PC-3 (cell line): ENCODE data around the gene DHX40. TPM values are rescaled to one million over a fixed set of nuclear protein-coding genes. Genes with fewer than 3 reads are reported as not detected.
"Not testable (repeated sequence)": the region's sequence is repeated elsewhere in the genome, so short reads cannot be mapped to it uniquely, and the experiment has no call there.

Source experiments
- ATAC-seq: fragments of 200-7000 bp; cut with Tn5 transposase; 2 replicates; pipeline ENCODE4 v1.9.1; 2020; ENCODE audit warnings: mild to moderate bottlenecking, moderate library complexity
- BruUV-seq: library from RNA; stranded (reverse); fragments of 400-500 nt; replicated peaks from 2 replicates; lab custom pipeline; 2021; lab: Mats Ljungman, UMichigan
- CTCF ChIA-PET: fragments of 300-600 bp; sonication (Branson Sonifier 250); formaldehyde crosslinking; loops from one replicate; lab custom pipeline; 2022; ENCODE audit warnings: antibody characterized with exemption; lab: Charles Lee
- POLR2A ChIA-PET: fragments of 300-600 bp; sonication (Branson Sonifier 250); formaldehyde crosslinking; loops from one replicate; lab custom pipeline; 2022; ENCODE audit warnings: antibody characterized with exemption; ENCODE audit not compliant: unreplicated experiment; lab: Charles Lee
- DNase-seq: peaks from one replicate; pipeline ENCODE4 v3.0.0-alpha.2; 2015
- H2AFZ ChIP-seq: fragments of 300-600 bp; sonication (generic); 2 replicates; pipeline ENCODE4 v1.6.0; 2016; ENCODE audit warnings: antibody characterized with exemption, low read length
- H3F3A ChIP-seq: fragments of 300-600 bp; sonication (generic); one replicate; pipeline ENCODE4 v1.6.0; 2017; ENCODE audit warnings: antibody characterized with exemption, low read length, control low read depth, mild to moderate bottlenecking; ENCODE audit not compliant: unreplicated experiment
- H3K27ac ChIP-seq: fragments of 300-600 bp; sonication (generic); 2 replicates; pipeline ENCODE4 v1.5.1; 2016; ENCODE audit warnings: mild to moderate bottlenecking, low read length
- H3K27me3 ChIP-seq: fragments of 300-600 bp; sonication (generic); 2 replicates; pipeline ENCODE4 v1.6.1; 2016; ENCODE audit warnings: low read length, mixed read lengths
- H3K36me3 ChIP-seq: fragments of 300-600 bp; sonication (generic); 2 replicates; pipeline ENCODE4 v1.6.1; 2016; ENCODE audit warnings: low read depth, mixed run types, low read length, mixed read lengths
- H3K4me1 ChIP-seq: fragments of 300-600 bp; sonication (generic); 2 replicates; pipeline ENCODE4 v1.5.1; 2016; ENCODE audit warnings: low read length; ENCODE audit not compliant: insufficient read depth
- H3K4me2 ChIP-seq: fragments of 300-600 bp; sonication (generic); 2 replicates; pipeline ENCODE4 v1.6.0; 2016; ENCODE audit warnings: low read length
- H3K4me3 ChIP-seq: fragments of 300-600 bp; sonication (generic); 2 replicates; pipeline ENCODE4 v1.5.1; 2016; ENCODE audit warnings: mild to moderate bottlenecking, low read length, mixed read lengths
- H3K79me2 ChIP-seq: fragments of 300-600 bp; sonication (generic); 2 replicates; pipeline ENCODE4 v1.6.1; 2017; ENCODE audit warnings: low read length, mixed read lengths
- H3K9ac ChIP-seq: fragments of 300-600 bp; sonication (generic); 2 replicates; pipeline ENCODE4 v1.6.0; 2016; ENCODE audit warnings: mild to moderate bottlenecking, low read length
- H3K9me2 ChIP-seq: fragments of 300-600 bp; sonication (generic); replicated peaks from 2 replicates; pipeline ENCODE4 v1.6.1; 2016; ENCODE audit warnings: mixed run types, low read length, mixed read lengths
- H3K9me3 ChIP-seq: fragments of 300-600 bp; sonication (generic); 2 replicates; pipeline ENCODE4 v1.6.1; 2016; ENCODE audit warnings: low read length, mixed read lengths
- H4K20me1 ChIP-seq: fragments of 300-600 bp; sonication (generic); 2 replicates; pipeline ENCODE4 v1.6.1; 2016; ENCODE audit warnings: low read length, mixed read lengths
- EZH2 ChIP-seq: fragments of 300-600 bp; sonication (generic); IDR thresholded peaks from one replicate; pipeline ENCODE4 v1.6.1; 2017; ENCODE audit warnings: antibody characterized with exemption, mild to moderate bottlenecking, low read length; ENCODE audit not compliant: unreplicated experiment
- EZH2phosphoT487 ChIP-seq: fragments of 300-600 bp; sonication (generic); IDR thresholded peaks from 2 replicates; pipeline ENCODE4 v1.6.1; 2018; ENCODE audit warnings: mild to moderate bottlenecking, antibody characterized with exemption, low read length, borderline replicate concordance
- intact Hi-C: fragments of 100-400 bp; cut with micrococcal nuclease; formaldehyde crosslinking; loops from 2 replicates; pipeline ENCODE4 v1.9.0; 2023
- total RNA-seq: library from RNA; depleted of rRNA; stranded (reverse); fragments of >200 nt; gene quantifications from 2 replicates; pipeline ENCODE4 v1.2.3, GENCODE V29; 2014
- TF ChIP-seq, protein P1 (sequence below): fragments of 300-600 bp; sonication (generic); conservative IDR thresholded peaks from 2 replicates; pipeline ENCODE4 v1.5.1; 2017; ENCODE audit warnings: antibody characterized with exemption, low read depth, mild to moderate bottlenecking, low read length

The DHX40 gene
- total RNA-seq, 1 experiment from 2014 or later: 38.9 TPM

DNA sequence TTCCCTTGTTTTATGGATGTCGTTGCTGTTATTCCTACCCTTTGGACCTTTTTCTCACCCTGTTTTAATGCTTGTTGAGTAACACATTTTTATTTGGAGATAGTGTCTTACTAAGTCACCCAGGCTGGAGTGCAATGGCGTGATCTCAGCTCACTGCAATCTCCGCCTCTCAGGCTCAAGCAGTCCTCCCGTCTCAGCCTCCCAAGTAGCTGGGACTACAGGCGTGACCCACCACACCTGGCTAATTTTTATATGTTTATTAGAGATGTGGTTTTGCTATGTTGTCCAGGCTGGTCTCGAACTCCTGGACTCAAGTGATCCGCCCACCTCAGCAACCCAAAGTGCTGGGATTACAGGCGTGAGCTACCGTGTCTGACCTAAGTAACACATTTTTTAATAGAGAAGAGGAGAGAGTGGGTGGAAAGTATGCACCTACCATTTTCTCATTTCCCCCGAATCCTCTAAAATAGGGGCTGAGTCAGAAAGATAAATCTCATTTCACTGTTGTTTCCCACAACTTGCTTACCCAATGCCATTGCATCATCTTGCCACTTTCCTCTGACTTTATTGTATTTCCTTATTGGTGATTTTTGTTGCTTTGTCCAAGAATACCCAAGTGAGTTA is 7.0 kb downstream of the DHX40 start:
- POLR2A ChIA-PET: no interaction called here
- Histone ChIP-seq H3K9me3 (no peaks in the 10 kb centered on the region), H4K20me1 (no peaks in the 10 kb centered on the region), H3K27me3 (no peaks in the 10 kb centered on the region), H2AFZ (no peak overlapping the region), H3K9ac (no peak overlapping the region), H3K4me3 (no peak overlapping the region), H3K36me3 (no peaks in the 10 kb centered on the region), H3K9me2 (no peaks in the 10 kb centered on the region), H3F3A (no peaks in the 10 kb centered on the region), H3K4me1 (no peaks in the 10 kb centered on the region), H3K27ac (no peak overlapping the region), H3K4me2 (no peak overlapping the region), H3K79me2 (0 out of 2 replicates have a peak, but pooled peaks cover under 1% of the 10 kb centered on the region)
- TF ChIP-seq EZH2phosphoT487 (no peak), EZH2 (no peak)
- TF ChIP-seq, protein P1, sequence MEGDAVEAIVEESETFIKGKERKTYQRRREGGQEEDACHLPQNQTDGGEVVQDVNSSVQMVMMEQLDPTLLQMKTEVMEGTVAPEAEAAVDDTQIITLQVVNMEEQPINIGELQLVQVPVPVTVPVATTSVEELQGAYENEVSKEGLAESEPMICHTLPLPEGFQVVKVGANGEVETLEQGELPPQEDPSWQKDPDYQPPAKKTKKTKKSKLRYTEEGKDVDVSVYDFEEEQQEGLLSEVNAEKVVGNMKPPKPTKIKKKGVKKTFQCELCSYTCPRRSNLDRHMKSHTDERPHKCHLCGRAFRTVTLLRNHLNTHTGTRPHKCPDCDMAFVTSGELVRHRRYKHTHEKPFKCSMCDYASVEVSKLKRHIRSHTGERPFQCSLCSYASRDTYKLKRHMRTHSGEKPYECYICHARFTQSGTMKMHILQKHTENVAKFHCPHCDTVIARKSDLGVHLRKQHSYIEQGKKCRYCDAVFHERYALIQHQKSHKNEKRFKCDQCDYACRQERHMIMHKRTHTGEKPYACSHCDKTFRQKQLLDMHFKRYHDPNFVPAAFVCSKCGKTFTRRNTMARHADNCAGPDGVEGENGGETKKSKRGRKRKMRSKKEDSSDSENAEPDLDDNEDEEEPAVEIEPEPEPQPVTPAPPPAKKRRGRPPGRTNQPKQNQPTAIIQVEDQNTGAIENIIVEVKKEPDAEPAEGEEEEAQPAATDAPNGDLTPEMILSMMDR: no peak
- intact Hi-C loops: no loop called here
- no peak for ATAC-seq
- no TSS peak for BruUV-seq
- DNase-seq: no peak
- CTCF ChIA-PET: no interaction called here

DNA sequence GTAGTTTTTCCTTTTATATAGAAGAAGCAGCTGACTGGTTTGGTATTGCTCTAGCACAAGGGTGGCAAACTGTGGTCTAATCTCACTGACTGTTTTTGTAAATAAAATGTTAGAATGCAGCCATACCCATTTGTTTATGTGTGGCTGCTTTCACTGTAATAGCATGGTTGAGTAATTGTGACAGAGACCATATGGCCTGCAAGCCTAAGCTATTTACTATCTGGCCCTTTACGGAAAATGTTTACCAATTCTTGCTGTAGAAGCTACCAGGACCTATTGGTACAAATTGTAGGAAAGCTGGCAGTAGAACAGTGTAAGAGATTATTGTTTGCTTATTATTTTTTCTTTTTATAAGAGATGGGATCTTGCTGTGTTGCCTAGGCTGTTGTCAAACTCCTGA is 18.8 kb downstream of the DHX40 start:
- H3K4me3 ChIP-seq, intact Hi-C loops, H3K4me1 ChIP-seq, ATAC-seq, H2AFZ ChIP-seq, H4K20me1 ChIP-seq, H3K9me2 ChIP-seq, H3K36me3 ChIP-seq, DNase-seq, H3K9me3 ChIP-seq, H3K9ac ChIP-seq, POLR2A ChIA-PET, BruUV-seq, CTCF ChIA-PET, H3K27me3 ChIP-seq, H3K4me2 ChIP-seq, H3F3A ChIP-seq, H3K79me2 ChIP-seq, H3K27ac ChIP-seq: not testable (repeated sequence)

DNA sequence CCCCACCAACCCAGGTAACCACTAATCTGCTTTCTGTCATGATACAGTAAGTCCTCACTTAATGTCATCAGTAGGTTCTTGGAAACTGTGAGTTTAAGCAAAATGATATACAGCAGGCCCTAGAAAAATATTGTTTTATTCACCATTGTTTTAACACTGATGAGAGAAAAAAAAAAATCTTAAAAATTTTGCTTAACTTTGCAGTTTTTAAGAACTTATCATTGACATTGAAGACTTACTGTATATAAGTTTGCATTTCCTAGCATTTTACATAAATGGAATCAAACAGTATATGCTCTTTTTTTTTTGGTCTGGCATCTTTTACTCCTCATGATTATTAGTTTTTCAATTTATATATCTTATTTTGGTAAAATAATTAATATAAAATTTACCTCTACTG is 34.8 kb downstream of the DHX40 start:
- BruUV-seq: no TSS peak
- POLR2A ChIA-PET: no interaction called here
- no peak for TF ChIP-seq EZH2phosphoT487
- TF ChIP-seq, protein P1: no peak
- no peak for TF ChIP-seq EZH2
- peaks cover 5% of the 10 kb centered on the region; the same call in 1 of the 2 replicates for H3K36me3 ChIP-seq
- DNase-seq: no peak
- no peaks in the 10 kb centered on the region for H3K9me2 ChIP-seq
- intact Hi-C loops: no loop called here
- CTCF ChIA-PET: no interaction called here
- no peaks in the 10 kb centered on the region for H3K9me3 ChIP-seq
- no peak overlapping the region for H3K4me2 ChIP-seq
- H3K9ac ChIP-seq: no peak overlapping the region
- H3K27me3 ChIP-seq: no peaks in the 10 kb centered on the region
- no peak overlapping the region for H3K27ac ChIP-seq
- no peaks in the 10 kb centered on the region for H3K79me2 ChIP-seq
- H2AFZ ChIP-seq: no peak overlapping the region
- H4K20me1 ChIP-seq: no peaks in the 10 kb centered on the region
- no peaks in the 10 kb centered on the region for H3F3A ChIP-seq
- no peak overlapping the region for H3K4me3 ChIP-seq
- ATAC-seq: no peak
- no peaks in the 10 kb centered on the region for H3K4me1 ChIP-seq
